RWPE1 (cell line): ENCODE data around the gene TMEM169.

Source experiments
- CTCF ChIA-PET: fragments of 350-600 bp; sonication (Branson Sonifier 250); formaldehyde crosslinking; extraction: SDS; loops from one replicate; lab custom pipeline; 2021; lab: Yijun Ruan, JAX
- POLR2A ChIA-PET: fragments of 400-600 bp; formaldehyde crosslinking; extraction: SDS; loops from one replicate; lab custom pipeline; 2020; ENCODE audit warnings: antibody characterized with exemption; ENCODE audit not compliant: low non-redundant PET; lab: Yijun Ruan, JAX
- DNase-seq: peaks from one replicate; pipeline ENCODE4 v3.0.0; 2012; ENCODE audit warnings: low spot score
- H3K27ac ChIP-seq: fragments of 450-650 bp; 2 replicates; pipeline ENCODE4 v1.5.1; 2017
- CTCF ChIP-seq: fragments of 450-650 bp; conservative IDR thresholded peaks from 2 replicates; pipeline ENCODE4 v1.5.1; 2017; ENCODE audit warnings: low read depth, mild to moderate bottlenecking

TMEM169 gene

DNA sequence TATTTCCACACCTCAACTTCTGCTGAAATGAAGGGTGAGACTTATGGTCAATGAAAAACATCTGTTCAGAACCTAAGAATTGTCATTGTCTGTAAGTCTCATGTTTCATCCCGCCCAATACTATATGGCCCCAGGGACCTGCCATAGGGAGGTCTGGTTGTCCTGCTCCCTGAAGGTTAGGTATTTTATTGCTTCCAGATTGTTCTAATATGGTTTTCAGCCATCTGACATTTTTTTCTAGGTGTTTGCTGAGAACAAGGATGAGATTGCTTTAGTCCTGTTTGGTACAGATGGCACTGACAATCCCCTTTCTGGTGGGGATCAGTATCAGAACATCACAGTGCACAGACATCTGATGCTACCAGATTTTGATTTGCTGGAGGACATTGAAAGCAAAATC is 34.7 kb downstream of the TMEM169 start:
- POLR2A ChIA-PET: no interaction called here
- TF ChIP-seq CTCF: no peak
- no peak overlapping the region for H3K27ac ChIP-seq
- CTCF ChIA-PET: no interaction called here
- DNase-seq: no peak

GRCh38 chr2:216117561-216118340 is 36.0 kb downstream of the TMEM169 start:
- H3K27ac ChIP-seq: no peak overlapping the region
- CTCF ChIA-PET: interaction anchor here (0.6 to 0.7 kb wide), 2 partner anchors 88 to 97 kb away, joined by 3 read pairs; no protein-coding TSS in a partner anchor
- no peak for DNase-seq
- POLR2A ChIA-PET: no interaction called here
- no peak for TF ChIP-seq CTCF

DNA sequence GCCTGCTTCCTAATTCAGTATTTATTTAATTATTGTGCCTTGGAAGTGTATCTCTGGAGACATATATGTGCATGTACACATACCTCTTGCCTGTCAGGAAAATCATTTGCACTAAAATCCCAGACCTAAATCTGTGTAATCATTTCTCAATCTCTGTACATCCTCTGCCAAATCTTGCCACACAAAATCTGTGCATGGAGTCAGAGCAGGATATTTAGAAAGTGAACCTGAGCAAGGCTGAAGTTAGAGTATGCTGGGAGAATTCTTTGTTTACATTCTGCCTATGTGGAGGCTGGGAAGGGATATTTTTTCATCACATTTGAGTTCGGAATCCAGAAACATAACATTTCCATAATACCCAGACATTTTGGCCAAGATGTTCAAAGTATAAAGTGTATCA is 36.8 kb downstream of the TMEM169 start:
- no peak for DNase-seq
- CTCF ChIA-PET: interaction anchor here (0.6 to 0.7 kb wide), 3 partner anchors 23 to 96 kb away, joined by 3 to 9 read pairs (median 3); no protein-coding TSS in a partner anchor
- H3K27ac ChIP-seq: no peak overlapping the region
- no peak for TF ChIP-seq CTCF
- POLR2A ChIA-PET: no interaction called here

- no peak for DNase-seq
- ChIA-PET POLR2A (no interaction called here), CTCF (interaction anchor here (0.6 to 0.7 kb wide), 3 partner anchors 8 to 391 kb away, joined by 4 read pairs; no protein-coding TSS in a partner anchor)
- TF ChIP-seq CTCF: no peak
- H3K27ac ChIP-seq: no peak overlapping the region
Measured at GRCh38 chr2:216119146-216119545, 37.4 kb downstream of the TMEM169 start.

- DNase-seq: no peak
- no peak for TF ChIP-seq CTCF
- no peak overlapping the region for H3K27ac ChIP-seq
- CTCF ChIA-PET: interaction anchor here (0.6 to 1.3 kb wide), 3 partner anchors 8 to 11 kb away, joined by 4 read pairs; no protein-coding TSS in a partner anchor
- POLR2A ChIA-PET: no interaction called here
Measured at GRCh38 chr2:216119986-216120385, 38.3 kb downstream of the TMEM169 start.

DNA sequence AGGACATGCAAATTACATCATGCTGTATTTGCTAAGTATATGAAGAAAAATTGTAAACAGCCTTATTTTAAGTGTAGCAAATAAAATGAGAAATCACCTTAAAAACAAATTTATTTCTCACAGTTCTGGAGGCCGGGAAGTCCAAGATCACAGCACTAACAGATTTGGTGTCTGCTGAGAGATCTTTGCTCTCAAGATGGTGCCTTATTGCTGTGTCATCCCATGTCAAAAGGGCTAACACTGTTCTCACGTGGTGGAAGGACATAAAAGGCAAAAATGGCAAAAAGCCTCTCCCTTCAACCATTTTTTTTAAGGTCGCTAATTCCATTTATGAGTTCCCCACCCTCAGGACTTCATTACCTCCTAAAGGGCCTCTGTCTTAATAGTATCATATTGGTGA is 39.5 kb downstream of the TMEM169 start:
- no peak overlapping the region for H3K27ac ChIP-seq
- TF ChIP-seq CTCF: no peak
- ChIA-PET CTCF (no interaction called here), POLR2A (no interaction called here)
- DNase-seq: no peak
